HepG2 (cell line): ENCODE results near the gene EPHB3. TPM values are rescaled to one million over a fixed set of nuclear protein-coding genes. Genes with fewer than 3 reads are reported as not detected.
A peak's percentile ranks its signal among the peaks of the same experiment; 100 is the strongest.
"Not testable (repeated sequence)": the region's sequence is repeated elsewhere in the genome, so short reads cannot be mapped to it uniquely, and the experiment has no call there.

Source experiments
- ATAC-seq: fragments of 200-7000 bp; cut with Tn5 transposase; 3 replicates; pipeline ENCODE4 v1.9.1; 2020; ENCODE audit warnings: mild to moderate bottlenecking, moderate library complexity
- BruUV-seq: library from RNA; stranded (reverse); fragments of 400-500 nt; replicated peaks from 2 replicates; lab custom pipeline; 2021; lab: Mats Ljungman, UMichigan
- CTCF ChIA-PET: fragments of 300-600 bp; formaldehyde crosslinking; extraction: SDS; loops from one replicate; lab custom pipeline; 2021; ENCODE audit warnings: low total read pairs, inconsistent platforms, low intra/inter-chr PET ratio; lab: Yijun Ruan, JAX
- POLR2A ChIA-PET: fragments of 350-600 bp; sonication (Branson Sonifier 250); formaldehyde crosslinking; loops from one replicate; lab custom pipeline; 2020; ENCODE audit warnings: antibody characterized with exemption, inconsistent platforms; lab: Yijun Ruan, JAX
- DNase-seq: peaks from one replicate; pipeline ENCODE4 v3.0.0-alpha.2; 2015; ENCODE audit warnings: low spot score
- FAIRE-seq: peaks from 3 replicates; lab custom pipeline; 2011; peaks lifted over from hg19 to GRCh38; lab: Jason Lieb, UNC
- H2AFZ ChIP-seq: one replicate; pipeline ENCODE4 v1.6.1; 2011; ENCODE audit warnings: low read length, inconsistent platforms
- H3K27ac ChIP-seq: fragments of 300-600 bp; 3 replicates; pipeline ENCODE4 v1.8.0; 2011; ENCODE audit warnings: mixed run types, mild to moderate bottlenecking, mixed read lengths, low read length, inconsistent platforms; ENCODE audit not compliant: insufficient read depth; ENCODE audit errors: extremely low read length
- H3K27me3 ChIP-seq, 2 experiments: fragments of 200-600 bp in 1 of 2; 2 replicates in 1 of 2; 3 replicates in 1 of 2; pipeline versions ENCODE4 v1.6.0 to v1.8.0; 2011; ENCODE audit warnings: low read length in 2 of 2, mild to moderate bottlenecking in 2 of 2, moderate library complexity in 2 of 2, inconsistent platforms in 1 of 2; ENCODE audit not compliant: insufficient read depth in 2 of 2, control insufficient read depth in 1 of 2
- H3K36me3 ChIP-seq, 2 experiments: fragments of 200-600 bp in 1 of 2; replicated peaks in 1 of 2; 2 replicates in 1 of 2; 3 replicates in 1 of 2; pipeline versions ENCODE4 v1.5.1 to v1.8.0; 2011; ENCODE audit warnings: low read length in 2 of 2, inconsistent platforms in 1 of 2; ENCODE audit not compliant: insufficient read depth in 2 of 2, control insufficient read depth in 1 of 2
- H3K4me1 ChIP-seq: 2 replicates; pipeline ENCODE4 v1.5.1; 2012; ENCODE audit warnings: low read length, inconsistent platforms; ENCODE audit not compliant: insufficient read depth
- H3K4me2 ChIP-seq: 2 replicates; pipeline ENCODE4 v1.6.0; 2011; ENCODE audit warnings: low read depth, low read length, inconsistent platforms
- H3K4me3 ChIP-seq, 3 experiments: fragments of 200-600 bp in 1 of 3; sonication (generic), shearing (Covaris generic) in 1 of 3; replicated peaks in 1 of 3; 2 replicates each; pipeline ENCODE4 v1.5.1; 2011 to 2016; ENCODE audit warnings: low read length in 3 of 3, inconsistent platforms in 2 of 3, low read depth in 2 of 3, mild to moderate bottlenecking in 2 of 3, control low read depth in 1 of 3, mixed read lengths in 1 of 3; ENCODE audit not compliant: insufficient read depth in 1 of 3
- H3K79me2 ChIP-seq: one replicate; pipeline ENCODE4 v1.6.1; 2011; ENCODE audit warnings: low read length, inconsistent platforms; ENCODE audit not compliant: insufficient read depth
- H3K9ac ChIP-seq: 2 replicates; pipeline ENCODE4 v1.6.0; 2011; ENCODE audit warnings: mild to moderate bottlenecking, low read depth, low read length, inconsistent platforms; ENCODE audit not compliant: insufficient read depth
- H3K9me3 ChIP-seq: 2 replicates; pipeline ENCODE4 v1.5.1; 2012; ENCODE audit warnings: mild to moderate bottlenecking, low read length
- H4K20me1 ChIP-seq: 2 replicates; pipeline ENCODE4 v1.6.0; 2011; ENCODE audit warnings: inconsistent platforms, mild to moderate bottlenecking, low read length, moderate library complexity; ENCODE audit not compliant: insufficient read depth
- CEBPB ChIP-seq: IDR thresholded peaks from 2 replicates; pipeline ENCODE4 v1.6.1; 2011; ENCODE audit warnings: low read depth, low read length, improper control_type of control experiment, borderline replicate concordance
- SAFB2 ChIP-seq: sonication (generic); formaldehyde crosslinking; IDR thresholded peaks from 2 replicates; pipeline ENCODE4 v1.5.1; 2020; ENCODE audit warnings: missing genetic modification reagents, low read depth, mild to moderate bottlenecking, borderline replicate concordance
- ZNF350 ChIP-seq: sonication (generic); formaldehyde crosslinking; IDR thresholded peaks from 2 replicates; pipeline ENCODE4 v1.4.0; 2020; ENCODE audit warnings: mild to moderate bottlenecking, low read depth, missing genetic modification reagents, borderline replicate concordance
- WGBS: methylation state at CpG from one replicate; pipeline ENCODE4 v1.1.6; 2017; ENCODE audit warnings: low lambda C conversion rate; 5-methylcytosine and 5-hydroxymethylcytosine counted together
- in situ Hi-C: cut with HindIII; loops from 2 replicates; pipeline ENCODE4 v1.10.0; 2017; ENCODE audit warnings: low pct_unique_long_range_greater_than_20kb; ENCODE audit not compliant: extremely low pct_ligation_motif_present
- intact Hi-C: fragments of 100-400 bp; cut with micrococcal nuclease; formaldehyde crosslinking; loops from one replicate; pipeline ENCODE4 v1.10.0; 2022; ENCODE audit not compliant: unreplicated experiment
- polyA plus RNA-seq, 8 experiments: library from polyadenylated mRNA; depleted of rRNA in 3 of 8; stranded (reverse) in 7 of 8; unstranded in 1 of 8; fragments of >200 nt; fragmentation: Illumina TruSeq in 4 of 8; extraction: Trizol in 4 of 8; gene quantifications; 2 replicates each; pipeline versions ENCODE4 v1.2.1 to v1.2.3, GENCODE V29; 2011 to 2016; ENCODE audit warnings: low read depth in 4 of 8, missing spikeins in 1 of 8, mixed read lengths in 1 of 8; ENCODE audit not compliant: insufficient read depth in 1 of 8
- total RNA-seq, 5 experiments: library from RNA; depleted of rRNA; stranded (reverse); fragments of >200 nt; fragmentation: Illumina TruSeq; extraction: Trizol; gene quantifications; 2 replicates each; pipeline ENCODE4 v1.2.3, GENCODE V29; 2016; ENCODE audit warnings: low read depth in 1 of 5
- TF ChIP-seq, protein P1 (sequence below): sonication (generic); formaldehyde crosslinking; IDR thresholded peaks from 2 replicates; pipeline ENCODE4 v1.4.0; 2020; ENCODE audit warnings: missing genetic modification reagents

The EPHB3 gene
- total and polyA plus RNA-seq, 2 of the 13 experiments (the other 11 are each of a cell fraction or from before 2014, with no cell fraction given), result 0.01 TPM; not detected in 1

DNA sequence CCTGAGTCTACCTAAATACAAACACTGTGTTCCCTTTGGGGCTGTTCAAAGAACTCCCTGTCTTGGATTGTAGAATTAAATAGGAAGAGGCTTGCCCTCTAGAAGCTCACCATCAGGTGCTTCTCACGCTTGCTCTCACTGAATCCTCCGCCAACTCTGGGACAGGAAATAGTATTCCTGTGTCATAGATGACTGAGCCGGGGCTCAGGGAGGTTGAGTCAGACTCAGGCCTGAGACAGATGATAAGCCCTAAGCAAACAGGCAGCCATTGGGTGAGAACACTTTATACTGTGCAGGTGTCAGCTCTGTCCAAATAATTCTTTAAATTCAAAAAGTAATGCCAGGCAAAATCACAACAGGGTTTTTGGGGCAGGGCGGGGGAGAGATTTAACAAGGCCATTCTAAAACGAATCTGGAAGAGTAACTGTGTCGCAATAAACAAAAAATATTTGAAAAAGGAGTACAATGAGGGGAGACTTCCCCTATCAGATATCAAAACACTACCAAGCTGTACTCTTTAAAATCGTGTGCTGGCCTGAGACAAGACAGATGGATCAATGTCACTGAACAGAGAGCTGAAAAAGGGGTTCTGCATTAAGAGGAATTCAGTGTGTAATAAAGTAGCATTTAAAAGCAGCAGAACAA, 59.0 kb downstream of the EPHB3 start:
- TF ChIP-seq CEBPB (peak; percentile 57), SAFB2 (no peak), ZNF350 (CRISPR knock-in tag) (no peak)
- TF ChIP-seq, protein P1, sequence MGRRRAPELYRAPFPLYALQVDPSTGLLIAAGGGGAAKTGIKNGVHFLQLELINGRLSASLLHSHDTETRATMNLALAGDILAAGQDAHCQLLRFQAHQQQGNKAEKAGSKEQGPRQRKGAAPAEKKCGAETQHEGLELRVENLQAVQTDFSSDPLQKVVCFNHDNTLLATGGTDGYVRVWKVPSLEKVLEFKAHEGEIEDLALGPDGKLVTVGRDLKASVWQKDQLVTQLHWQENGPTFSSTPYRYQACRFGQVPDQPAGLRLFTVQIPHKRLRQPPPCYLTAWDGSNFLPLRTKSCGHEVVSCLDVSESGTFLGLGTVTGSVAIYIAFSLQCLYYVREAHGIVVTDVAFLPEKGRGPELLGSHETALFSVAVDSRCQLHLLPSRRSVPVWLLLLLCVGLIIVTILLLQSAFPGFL (CRISPR knock-in tag), result no peak
- TF ChIP-seq, all 625 proteins: peak for 1
- ChIA-PET CTCF (no interaction called here), POLR2A (no interaction called here)
- H3K9ac ChIP-seq, result no peak overlapping the region
- no peaks in the 10 kb centered on the region for H3K9me3 ChIP-seq
- H3K36me3 ChIP-seq, result no peaks in the 10 kb centered on the region
- intact Hi-C loops (no loop called here), in situ Hi-C loops (no loop called here)
- 19% methylated on average over 7 of the region's 7 CpGs for WGBS
- no peaks in the 10 kb centered on the region for H4K20me1 ChIP-seq
- DNase-seq (no peak), ATAC-seq (no peak), FAIRE-seq (no peak)
- no peak overlapping the region for H3K4me2 ChIP-seq
- H2AFZ ChIP-seq, result no peak overlapping the region
- peaks cover 0 to 33% of the 10 kb centered on the region in 2 experiments; a peak in 2 of 5 replicates for H3K27me3 ChIP-seq
- no peak overlapping the region for H3K27ac ChIP-seq
- H3K4me1 ChIP-seq, result no peaks in the 10 kb centered on the region
- no TSS peak for BruUV-seq
- H3K79me2 ChIP-seq, result no peaks in the 10 kb centered on the region
- H3K4me3 ChIP-seq, result no peak overlapping the region

DNA sequence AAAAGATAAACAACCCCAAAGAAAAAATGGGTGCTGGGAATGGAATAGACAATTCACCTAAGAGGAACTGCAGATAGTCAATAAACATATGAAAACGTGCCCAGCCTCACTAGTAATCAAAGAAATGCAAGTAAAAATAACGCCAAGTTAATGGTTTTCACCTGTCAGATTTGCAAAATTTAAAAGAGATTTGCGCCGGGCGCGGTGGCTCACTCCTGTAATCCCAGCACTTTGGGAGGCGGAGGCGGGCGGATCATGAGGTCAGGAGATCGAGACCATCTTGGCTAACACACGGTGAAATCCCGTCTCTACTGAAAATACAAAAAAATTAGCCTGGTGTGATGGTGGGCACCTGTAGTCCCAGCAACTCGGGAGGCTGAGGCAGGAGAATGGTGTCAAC, 60.6 kb downstream of the EPHB3 start:
- H3K9me3 ChIP-seq, POLR2A ChIA-PET, DNase-seq, ATAC-seq, H3K9ac ChIP-seq, BruUV-seq, H3K4me3 ChIP-seq, H3K27ac ChIP-seq, FAIRE-seq, H2AFZ ChIP-seq, H3K4me2 ChIP-seq, H3K79me2 ChIP-seq, intact Hi-C loops, H3K36me3 ChIP-seq, CTCF ChIA-PET, H3K4me1 ChIP-seq, H4K20me1 ChIP-seq, in situ Hi-C loops: not testable (repeated sequence)
- H3K27me3 ChIP-seq, result peaks cover 0 to 29% of the 10 kb centered on the region in 2 experiments; a peak in 2 of 5 replicates
- WGBS, result 52% methylated on average over 13 of the region's 13 CpGs
